Measurements from ENCODE around the gene MIXL1. TPM values are rescaled to one million over a fixed set of nuclear protein-coding genes. Genes with fewer than 3 reads are reported as not detected.
A peak's percentile ranks its signal among the peaks of the same experiment; 100 is the strongest.

The MIXL1 gene
- total RNA-seq, 1 donor from 2014 or later = 0.38 TPM

DNA sequence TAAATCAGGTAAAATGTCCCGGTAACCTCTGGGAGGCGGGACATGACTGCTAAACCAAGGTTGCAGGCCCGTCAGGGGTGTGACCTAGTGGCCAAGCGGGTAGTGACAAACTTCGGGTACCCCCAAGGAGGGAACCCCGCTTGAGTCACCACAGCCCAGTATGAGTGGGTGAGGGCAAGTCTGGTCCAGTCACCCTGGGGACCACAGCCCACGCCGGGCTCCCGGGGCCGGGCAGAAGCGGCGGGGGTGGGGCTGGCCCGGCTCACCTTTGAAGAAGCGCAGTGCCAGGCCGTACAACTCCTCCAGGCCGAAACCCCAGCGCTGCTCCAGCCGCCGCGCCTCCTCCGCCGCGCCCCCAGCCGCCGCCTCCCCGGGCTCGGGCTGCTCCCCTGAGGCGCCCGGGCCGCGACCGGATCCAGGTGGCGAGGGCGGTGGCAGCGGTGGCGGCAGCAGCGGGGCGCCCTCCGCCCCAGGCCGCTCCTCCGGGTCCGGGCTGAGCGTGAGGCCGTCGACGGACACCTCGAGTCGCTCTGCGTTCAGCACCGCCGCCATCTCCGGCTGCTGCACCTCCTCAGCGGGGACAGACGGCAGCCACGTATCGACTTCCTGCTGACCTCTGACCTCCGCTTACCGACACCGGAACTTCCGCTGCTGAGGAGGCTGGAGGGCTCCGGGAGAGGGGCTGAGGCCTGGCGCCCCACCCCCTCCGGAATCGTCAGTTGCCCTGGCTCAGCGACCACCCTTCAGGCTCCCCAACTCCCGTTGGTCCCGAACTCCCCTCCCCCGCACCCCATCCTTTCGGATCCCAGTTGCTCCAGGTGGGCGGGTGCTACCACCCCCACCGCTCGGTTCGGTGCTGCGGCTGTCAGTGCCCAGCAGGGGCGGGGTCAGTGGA, 37.1 kb upstream of the MIXL1 start, which contains the start of gene ACBD3:
Gene ACBD3 (minus strand): TSS at position 618 of the 895 bp plus-strand sequence. CDS start 66 bp downstream, at position 552.
- Histone ChIP-seq H3K4me3 (peak within 1 kb of the TSS; percentile 91), H3K27me3 (ENCODE audit: low read depth) (no peaks in the 10 kb centered on the region), H3K4me1 (peaks cover 43% of the 10 kb centered on the region), H3K36me3 (no peaks in the 10 kb centered on the region), H3K27ac (peak within 1 kb of the TSS; percentile 95), H3K9me3 (no peaks in the 10 kb centered on the region)
- TF ChIP-seq, protein P1, sequence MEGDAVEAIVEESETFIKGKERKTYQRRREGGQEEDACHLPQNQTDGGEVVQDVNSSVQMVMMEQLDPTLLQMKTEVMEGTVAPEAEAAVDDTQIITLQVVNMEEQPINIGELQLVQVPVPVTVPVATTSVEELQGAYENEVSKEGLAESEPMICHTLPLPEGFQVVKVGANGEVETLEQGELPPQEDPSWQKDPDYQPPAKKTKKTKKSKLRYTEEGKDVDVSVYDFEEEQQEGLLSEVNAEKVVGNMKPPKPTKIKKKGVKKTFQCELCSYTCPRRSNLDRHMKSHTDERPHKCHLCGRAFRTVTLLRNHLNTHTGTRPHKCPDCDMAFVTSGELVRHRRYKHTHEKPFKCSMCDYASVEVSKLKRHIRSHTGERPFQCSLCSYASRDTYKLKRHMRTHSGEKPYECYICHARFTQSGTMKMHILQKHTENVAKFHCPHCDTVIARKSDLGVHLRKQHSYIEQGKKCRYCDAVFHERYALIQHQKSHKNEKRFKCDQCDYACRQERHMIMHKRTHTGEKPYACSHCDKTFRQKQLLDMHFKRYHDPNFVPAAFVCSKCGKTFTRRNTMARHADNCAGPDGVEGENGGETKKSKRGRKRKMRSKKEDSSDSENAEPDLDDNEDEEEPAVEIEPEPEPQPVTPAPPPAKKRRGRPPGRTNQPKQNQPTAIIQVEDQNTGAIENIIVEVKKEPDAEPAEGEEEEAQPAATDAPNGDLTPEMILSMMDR (IDR thresholded peaks at IDR 0.05) = no peak
- peak; percentile 96 to 98 for ATAC-seq
- peak; percentile 90 for DNase-seq
- intact Hi-C loops (cut with DNase I) = no loop called here

DNA sequence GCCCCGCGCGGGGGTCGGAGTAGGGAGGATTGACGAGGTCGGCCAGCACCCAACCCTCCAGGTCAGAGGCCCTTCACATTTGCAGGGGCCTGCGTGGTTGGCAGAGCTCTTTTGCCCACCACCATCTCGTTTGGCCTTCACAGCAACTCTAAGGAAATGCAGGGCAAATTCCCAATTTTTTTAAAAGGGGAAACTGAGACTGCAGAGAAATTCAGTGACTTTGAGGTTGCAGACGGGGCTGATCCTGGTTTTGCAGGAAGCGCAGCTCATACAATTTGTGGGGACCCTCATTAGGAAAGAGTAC, 36.5 kb upstream of the MIXL1 start:
- intact Hi-C loops (cut with DNase I) = no loop called here
- H3K4me3 ChIP-seq = peak overlapping the region; percentile 91

DNA sequence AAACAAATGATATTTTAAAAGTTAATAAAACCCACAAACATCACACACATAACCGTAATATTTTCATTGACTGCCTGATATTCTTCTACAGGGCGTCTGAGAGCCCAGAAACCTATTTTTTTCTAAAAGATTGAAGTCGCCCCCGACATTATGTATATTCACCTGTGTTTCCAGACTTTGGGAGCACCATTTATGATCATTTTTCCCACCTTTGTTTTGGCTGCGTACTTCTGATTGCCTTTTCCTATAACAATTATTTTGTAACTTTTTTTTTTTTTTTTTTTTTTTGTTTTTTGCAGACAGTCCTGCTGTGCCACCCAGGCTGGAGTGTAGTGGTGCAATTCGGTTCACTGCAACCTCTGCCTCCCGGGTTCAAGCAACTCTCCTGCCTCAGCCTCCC, 36.1 kb upstream of the MIXL1 start:
- intact Hi-C loops (cut with DNase I) = no loop called here
- DNase-seq (no peak), ATAC-seq (no peak)
- TF ChIP-seq, protein P1 (IDR thresholded peaks at IDR 0.05) = no peak
- Histone ChIP-seq H3K36me3 (no peaks in the 10 kb centered on the region), H3K27ac (peak overlapping the region; percentile 95), H3K27me3 (ENCODE audit: low read depth) (no peaks in the 10 kb centered on the region), H3K4me3 (peak overlapping the region; percentile 91), H3K4me1 (peaks cover 33% of the 10 kb centered on the region), H3K9me3 (no peaks in the 10 kb centered on the region)

More for the DNA sequence above, 36.5 kb upstream of the MIXL1 start:
- H3K36me3 ChIP-seq = no peaks in the 10 kb centered on the region
- peak overlapping the region; percentile 95 for H3K27ac ChIP-seq
- H3K9me3 ChIP-seq = no peaks in the 10 kb centered on the region
- H3K4me1 ChIP-seq = peaks cover 37% of the 10 kb centered on the region
- TF ChIP-seq, protein P1 (IDR thresholded peaks at IDR 0.05) = no peak
- no peak for DNase-seq
- H3K27me3 ChIP-seq (ENCODE audit: low read depth) = no peaks in the 10 kb centered on the region
- no peak for ATAC-seq

DNA sequence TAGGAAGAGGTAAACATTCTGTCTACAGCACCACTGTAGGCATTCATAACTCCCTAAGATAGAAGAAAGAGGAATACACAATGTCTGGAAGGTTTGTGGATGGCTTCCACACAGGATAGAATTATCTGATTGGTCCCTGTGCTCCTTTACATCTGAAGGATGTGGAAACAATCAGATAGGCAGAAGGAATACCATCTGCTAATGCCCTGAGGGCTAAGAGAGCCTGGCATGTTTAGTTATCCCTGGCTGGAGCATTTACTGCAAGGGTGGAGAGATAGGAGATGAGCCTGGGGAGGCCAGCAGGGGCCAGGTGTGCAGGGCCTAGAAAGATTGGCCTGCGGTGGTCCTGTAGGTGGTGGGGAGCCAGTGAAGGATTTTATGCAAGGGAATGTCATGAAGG, 28.3 kb upstream of the MIXL1 start:
- no peaks in the 10 kb centered on the region for H3K9me3 ChIP-seq
- H3K4me3 ChIP-seq = no peak overlapping the region
- H3K36me3 ChIP-seq = no peaks in the 10 kb centered on the region
- DNase-seq (no peak), ATAC-seq (no peak)
- H3K4me1 ChIP-seq = no peaks in the 10 kb centered on the region
- intact Hi-C loops (cut with DNase I) = loop anchor here (10.0 kb wide), 1 partner anchor 70 kb away; no protein-coding TSS in a partner anchor
- TF ChIP-seq, protein P1 (IDR thresholded peaks at IDR 0.05) = no peak
- H3K27ac ChIP-seq = no peak overlapping the region
- no peaks in the 10 kb centered on the region for H3K27me3 ChIP-seq (ENCODE audit: low read depth)

DNA sequence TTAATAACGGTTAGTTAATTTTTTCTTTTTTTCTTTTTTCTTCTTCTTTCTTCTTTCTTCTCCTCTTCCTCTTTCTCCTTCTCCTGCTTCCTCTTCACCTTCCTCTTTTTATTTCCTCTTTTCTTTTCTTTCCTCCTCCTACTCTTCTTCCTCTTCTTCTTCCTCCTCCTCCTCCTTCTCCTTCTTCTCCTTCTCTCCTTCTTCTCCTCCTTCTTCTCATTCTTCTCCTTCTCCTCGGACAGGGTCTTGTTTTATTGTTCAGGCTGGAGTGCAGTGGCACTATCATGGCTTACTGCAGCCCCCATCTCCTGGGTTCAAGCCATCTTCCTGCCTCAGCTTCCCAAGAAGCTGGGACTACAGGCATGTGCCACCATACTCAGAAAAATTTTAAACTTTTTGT, 23.5 kb upstream of the MIXL1 start:
- intact Hi-C loops (cut with DNase I) = loop anchor here (10.0 kb wide), 1 partner anchor 75 kb away; no protein-coding TSS in a partner anchor
- Histone ChIP-seq H3K27me3 (ENCODE audit: low read depth) (no peaks in the 10 kb centered on the region), H3K4me3 (no peak overlapping the region), H3K4me1 (no peaks in the 10 kb centered on the region), H3K36me3 (no peaks in the 10 kb centered on the region), H3K9me3 (no peaks in the 10 kb centered on the region), H3K27ac (no peak overlapping the region)
- TF ChIP-seq, protein P1 (IDR thresholded peaks at IDR 0.05) = no peak
- no peak for DNase-seq
- ATAC-seq = no peak
